ENCODE results near the gene SGK2.

The SGK2 gene

DNA sequence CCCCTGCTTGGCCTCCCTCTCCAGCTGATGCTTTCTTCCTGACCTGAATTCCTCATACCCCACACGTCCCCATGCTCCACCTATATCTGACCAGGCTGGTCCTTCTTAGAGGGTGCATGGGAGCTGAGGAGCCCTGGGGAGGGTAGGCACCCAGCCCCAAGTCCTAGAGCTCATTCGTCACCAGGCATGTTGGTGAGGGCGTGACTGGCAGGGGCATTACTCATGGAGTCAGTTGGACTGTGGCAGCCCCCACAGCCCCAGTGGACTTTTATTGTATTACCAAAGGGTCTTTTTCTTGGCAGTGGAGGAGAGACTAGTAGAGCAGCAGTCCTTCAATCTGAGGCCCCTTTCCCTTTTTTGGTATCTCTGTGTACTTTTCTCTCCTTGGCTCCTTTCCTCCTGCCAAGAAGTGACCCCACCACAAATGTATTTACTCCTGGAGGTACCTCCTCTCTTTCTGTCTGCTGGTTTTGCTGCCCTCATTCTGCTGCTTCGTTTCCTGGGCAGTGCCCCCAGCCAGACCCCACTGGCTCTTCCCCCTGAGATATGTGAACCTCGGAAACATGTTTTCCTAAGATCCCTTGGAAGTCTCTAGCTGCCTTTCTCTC, 10.4 kb upstream of the SGK2 start:
- no peak for ATAC-seq (ENCODE audit: insufficient read depth, low read depth)
- H4K20me1 ChIP-seq (ENCODE audit: insufficient read depth, low read length): no peaks in the 10 kb centered on the region; the same call in 1 of the 2 replicates
- no peak overlapping the region for H3K4me2 ChIP-seq (ENCODE audit: insufficient read depth, low read length)
- H3K79me2 ChIP-seq (ENCODE audit: insufficient read depth, low read length): no peaks in the 10 kb centered on the region
- TF ChIP-seq, protein P1, sequence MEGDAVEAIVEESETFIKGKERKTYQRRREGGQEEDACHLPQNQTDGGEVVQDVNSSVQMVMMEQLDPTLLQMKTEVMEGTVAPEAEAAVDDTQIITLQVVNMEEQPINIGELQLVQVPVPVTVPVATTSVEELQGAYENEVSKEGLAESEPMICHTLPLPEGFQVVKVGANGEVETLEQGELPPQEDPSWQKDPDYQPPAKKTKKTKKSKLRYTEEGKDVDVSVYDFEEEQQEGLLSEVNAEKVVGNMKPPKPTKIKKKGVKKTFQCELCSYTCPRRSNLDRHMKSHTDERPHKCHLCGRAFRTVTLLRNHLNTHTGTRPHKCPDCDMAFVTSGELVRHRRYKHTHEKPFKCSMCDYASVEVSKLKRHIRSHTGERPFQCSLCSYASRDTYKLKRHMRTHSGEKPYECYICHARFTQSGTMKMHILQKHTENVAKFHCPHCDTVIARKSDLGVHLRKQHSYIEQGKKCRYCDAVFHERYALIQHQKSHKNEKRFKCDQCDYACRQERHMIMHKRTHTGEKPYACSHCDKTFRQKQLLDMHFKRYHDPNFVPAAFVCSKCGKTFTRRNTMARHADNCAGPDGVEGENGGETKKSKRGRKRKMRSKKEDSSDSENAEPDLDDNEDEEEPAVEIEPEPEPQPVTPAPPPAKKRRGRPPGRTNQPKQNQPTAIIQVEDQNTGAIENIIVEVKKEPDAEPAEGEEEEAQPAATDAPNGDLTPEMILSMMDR (IDR thresholded peaks at IDR 0.05; ENCODE audit: borderline replicate concordance, extremely low read depth, low read length, poor library complexity, severe bottlenecking): no peak
- TF ChIP-seq EZH2 (IDR thresholded peaks at IDR 0.05; ENCODE audit: borderline replicate concordance, low read depth, low read length, severe bottlenecking): no peak
- H2AFZ ChIP-seq (ENCODE audit: low read depth, low read length): no peak overlapping the region
- H3K4me1 ChIP-seq (ENCODE audit: insufficient read depth, low read length): no peaks in the 10 kb centered on the region
- H3K4me3 ChIP-seq (ENCODE audit: low read depth in 1 of 2, low read length in 2 of 2): no peak overlapping the region
- H3K9me3 ChIP-seq (ENCODE audit: insufficient read depth, low read length, severe bottlenecking): no peaks in the 10 kb centered on the region
- DNase-seq: no peak
- H3K27me3 ChIP-seq (ENCODE audit: insufficient read depth, low read length, poor library complexity): no peaks in the 10 kb centered on the region
- no peak overlapping the region for H3K27ac ChIP-seq (ENCODE audit: low read length)
- H3K36me3 ChIP-seq (ENCODE audit: insufficient read depth, low read length): no peaks in the 10 kb centered on the region
- no peak overlapping the region for H3K9ac ChIP-seq (ENCODE audit: low read depth, low read length)

DNA sequence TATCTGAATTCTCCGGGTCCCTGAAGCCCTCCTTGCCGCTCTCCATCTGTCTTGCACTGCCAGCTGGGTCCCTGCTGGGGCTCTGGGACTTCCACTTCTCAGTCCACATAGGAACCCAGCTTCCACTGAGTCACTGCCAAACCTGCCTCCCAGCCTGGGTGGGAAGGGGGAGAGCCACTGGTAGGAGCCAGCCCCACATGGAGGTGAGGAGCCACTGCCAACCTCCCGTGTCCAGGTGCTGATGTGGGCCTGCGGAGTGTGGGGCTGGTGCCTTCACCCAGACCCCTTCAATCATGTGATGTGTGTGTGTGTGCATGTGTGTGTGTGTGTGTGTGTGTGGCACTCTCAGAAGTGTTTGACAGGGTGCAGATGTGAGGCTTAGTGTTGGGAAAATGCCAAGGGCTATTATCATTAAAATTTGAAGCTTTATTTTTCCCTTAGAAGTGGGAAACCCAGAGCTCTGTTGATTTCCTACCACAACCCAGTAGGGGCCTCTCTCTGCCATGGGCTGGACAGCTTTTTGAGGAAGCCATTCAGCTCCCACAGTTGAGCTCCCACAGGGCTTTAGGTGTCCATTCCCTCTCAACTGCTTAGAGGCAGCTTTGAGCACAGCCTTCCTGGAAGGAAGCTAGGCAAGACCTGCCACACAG, 9.3 kb upstream of the SGK2 start:
- H3K36me3 ChIP-seq (ENCODE audit: insufficient read depth, low read length): no peaks in the 10 kb centered on the region
- TF ChIP-seq, protein P1 (IDR thresholded peaks at IDR 0.05; ENCODE audit: borderline replicate concordance, extremely low read depth, low read length, poor library complexity, severe bottlenecking): no peak
- TF ChIP-seq EZH2 (IDR thresholded peaks at IDR 0.05; ENCODE audit: borderline replicate concordance, low read depth, low read length, severe bottlenecking): no peak
- ATAC-seq (ENCODE audit: insufficient read depth, low read depth) (no peak), DNase-seq (no peak)
- no peak overlapping the region for H2AFZ ChIP-seq (ENCODE audit: low read depth, low read length)
- H3K27ac ChIP-seq (ENCODE audit: low read length): no peak overlapping the region
- no peaks in the 10 kb centered on the region for H3K27me3 ChIP-seq (ENCODE audit: insufficient read depth, low read length, poor library complexity)
- no peaks in the 10 kb centered on the region for H3K4me1 ChIP-seq (ENCODE audit: insufficient read depth, low read length)
- H3K4me3 ChIP-seq (ENCODE audit: low read depth in 1 of 2, low read length in 2 of 2): no peak overlapping the region
- no peaks in the 10 kb centered on the region for H3K9me3 ChIP-seq (ENCODE audit: insufficient read depth, low read length, severe bottlenecking)
- H3K9ac ChIP-seq (ENCODE audit: low read depth, low read length): no peak overlapping the region
- no peaks in the 10 kb centered on the region for H3K79me2 ChIP-seq (ENCODE audit: insufficient read depth, low read length)
- no peaks in the 10 kb centered on the region; the same call in 1 of the 2 replicates for H4K20me1 ChIP-seq (ENCODE audit: insufficient read depth, low read length)
- no peak overlapping the region for H3K4me2 ChIP-seq (ENCODE audit: insufficient read depth, low read length)

DNA sequence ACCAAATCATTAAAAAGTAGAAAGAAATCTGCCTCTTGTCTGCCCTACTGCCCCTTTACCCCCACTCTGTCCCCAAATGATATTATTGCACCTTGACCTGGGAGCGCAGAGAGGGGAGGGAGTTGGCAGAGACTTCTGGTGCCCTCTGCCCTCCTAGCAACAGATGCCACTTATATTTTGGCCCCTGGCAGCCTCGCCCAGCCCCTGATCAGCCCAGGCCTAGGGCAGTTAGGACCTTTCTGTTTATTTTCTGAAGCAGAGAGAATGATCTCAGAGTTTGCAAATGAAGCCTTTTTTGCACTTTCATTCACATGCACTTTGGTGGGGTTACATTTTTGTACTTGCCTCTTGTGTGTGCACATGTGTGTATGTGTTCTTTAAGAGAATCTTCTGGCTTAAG, 8.4 kb upstream of the SGK2 start:
- Histone ChIP-seq H2AFZ (ENCODE audit: low read depth, low read length) (no peak overlapping the region), H3K79me2 (ENCODE audit: insufficient read depth, low read length) (no peaks in the 10 kb centered on the region), H3K9ac (ENCODE audit: low read depth, low read length) (no peak overlapping the region), H3K36me3 (ENCODE audit: insufficient read depth, low read length) (no peaks in the 10 kb centered on the region), H3K27ac (ENCODE audit: low read length) (no peak overlapping the region), H3K27me3 (ENCODE audit: insufficient read depth, low read length, poor library complexity) (no peaks in the 10 kb centered on the region), H3K4me1 (ENCODE audit: insufficient read depth, low read length) (no peaks in the 10 kb centered on the region), H4K20me1 (ENCODE audit: insufficient read depth, low read length) (no peaks in the 10 kb centered on the region; the same call in 1 of the 2 replicates), H3K9me3 (ENCODE audit: insufficient read depth, low read length, severe bottlenecking) (no peaks in the 10 kb centered on the region), H3K4me2 (ENCODE audit: insufficient read depth, low read length) (no peak overlapping the region), H3K4me3 (ENCODE audit: low read depth in 1 of 2, low read length in 2 of 2) (no peak overlapping the region)
- TF ChIP-seq EZH2 (IDR thresholded peaks at IDR 0.05; ENCODE audit: borderline replicate concordance, low read depth, low read length, severe bottlenecking): no peak
- TF ChIP-seq, protein P1 (IDR thresholded peaks at IDR 0.05; ENCODE audit: borderline replicate concordance, extremely low read depth, low read length, poor library complexity, severe bottlenecking): no peak
- DNase-seq: no peak
- ATAC-seq (ENCODE audit: insufficient read depth, low read depth): no peak
